C4-2B (cell line): ENCODE results near the gene ADAMTS9.

Source experiments
- ZFX ChIP-seq: fragments of 450-650 bp; IDR thresholded peaks from 2 replicates; pipeline ENCODE4 v1.6.1; 2017
- TF ChIP-seq, protein P1 (sequence below): fragments of 450-650 bp; conservative IDR thresholded peaks from 2 replicates; pipeline ENCODE4 v1.5.1; 2017; ENCODE audit warnings: mild to moderate bottlenecking

DNA sequence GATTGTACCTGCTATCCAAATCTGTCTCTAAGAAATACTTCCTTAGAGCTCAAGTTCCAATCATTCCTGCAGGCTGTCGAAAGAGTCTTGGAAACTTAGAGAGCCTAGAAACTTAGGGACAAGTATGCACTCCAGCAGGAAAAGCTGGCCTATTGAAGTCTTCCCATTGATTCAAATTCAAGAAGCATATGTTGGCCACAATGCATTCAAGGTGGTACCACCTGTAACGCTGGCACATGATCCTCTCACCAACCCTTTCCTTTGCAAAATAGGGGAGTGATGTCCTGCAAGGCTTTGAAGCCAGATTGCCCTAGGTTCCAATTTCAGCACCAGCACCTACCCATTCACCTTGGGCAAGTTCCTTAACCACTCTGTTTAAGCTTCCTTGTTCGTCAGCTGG is 6.0 kb downstream of the ADAMTS9 start:
- TF ChIP-seq, protein P1, sequence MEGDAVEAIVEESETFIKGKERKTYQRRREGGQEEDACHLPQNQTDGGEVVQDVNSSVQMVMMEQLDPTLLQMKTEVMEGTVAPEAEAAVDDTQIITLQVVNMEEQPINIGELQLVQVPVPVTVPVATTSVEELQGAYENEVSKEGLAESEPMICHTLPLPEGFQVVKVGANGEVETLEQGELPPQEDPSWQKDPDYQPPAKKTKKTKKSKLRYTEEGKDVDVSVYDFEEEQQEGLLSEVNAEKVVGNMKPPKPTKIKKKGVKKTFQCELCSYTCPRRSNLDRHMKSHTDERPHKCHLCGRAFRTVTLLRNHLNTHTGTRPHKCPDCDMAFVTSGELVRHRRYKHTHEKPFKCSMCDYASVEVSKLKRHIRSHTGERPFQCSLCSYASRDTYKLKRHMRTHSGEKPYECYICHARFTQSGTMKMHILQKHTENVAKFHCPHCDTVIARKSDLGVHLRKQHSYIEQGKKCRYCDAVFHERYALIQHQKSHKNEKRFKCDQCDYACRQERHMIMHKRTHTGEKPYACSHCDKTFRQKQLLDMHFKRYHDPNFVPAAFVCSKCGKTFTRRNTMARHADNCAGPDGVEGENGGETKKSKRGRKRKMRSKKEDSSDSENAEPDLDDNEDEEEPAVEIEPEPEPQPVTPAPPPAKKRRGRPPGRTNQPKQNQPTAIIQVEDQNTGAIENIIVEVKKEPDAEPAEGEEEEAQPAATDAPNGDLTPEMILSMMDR: no peak
- TF ChIP-seq ZFX: no peak
